PC-3 (cell line): ENCODE results near the gene PAX2.

ENCODE experiments used
- CTCF ChIP-seq: fragments of 300-600 bp; sonication (generic); conservative IDR thresholded peaks from 2 replicates; pipeline ENCODE4 v1.5.1; 2017; ENCODE audit warnings: antibody characterized with exemption, low read depth, mild to moderate bottlenecking, low read length
- EZH2 ChIP-seq: fragments of 300-600 bp; sonication (generic); IDR thresholded peaks from one replicate; pipeline ENCODE4 v1.6.1; 2017; ENCODE audit warnings: antibody characterized with exemption, mild to moderate bottlenecking, low read length; ENCODE audit not compliant: unreplicated experiment
- EZH2phosphoT487 ChIP-seq: fragments of 300-600 bp; sonication (generic); IDR thresholded peaks from 2 replicates; pipeline ENCODE4 v1.6.1; 2018; ENCODE audit warnings: mild to moderate bottlenecking, antibody characterized with exemption, low read length, borderline replicate concordance

GRCh38 chr10:100731407-100732240 lies 13.8 kb upstream of the PAX2 start:
- TF ChIP-seq CTCF (no peak), EZH2phosphoT487 (no peak), EZH2 (no peak)
